Vagina (tissue), 2 donors: ENCODE measurements around the gene TCP11L2.

Experiments
- CTCF ChIP-seq, 3 experiments: fragments of 450-650 bp in 2 of 3; fragments of 200-600 bp in 1 of 3; sonication (generic) in 1 of 3; IDR thresholded peaks; one replicate each; pipeline ENCODE4 v1.5.1; 2017 to 2019; ENCODE audit warnings: antibody characterized with exemption in 3 of 3, mild to moderate bottlenecking in 2 of 3, moderate library complexity in 2 of 3
- POLR2AphosphoS5 ChIP-seq, 2 donors: sonication (generic); formaldehyde crosslinking; IDR thresholded peaks; one replicate each; pipeline ENCODE4 v1.9.0; 2017; ENCODE audit warnings: antibody characterized with exemption in 2 of 2, mild to moderate bottlenecking in 2 of 2, low read depth in 1 of 2; ENCODE audit not compliant: insufficient read depth in 1 of 2

DNA sequence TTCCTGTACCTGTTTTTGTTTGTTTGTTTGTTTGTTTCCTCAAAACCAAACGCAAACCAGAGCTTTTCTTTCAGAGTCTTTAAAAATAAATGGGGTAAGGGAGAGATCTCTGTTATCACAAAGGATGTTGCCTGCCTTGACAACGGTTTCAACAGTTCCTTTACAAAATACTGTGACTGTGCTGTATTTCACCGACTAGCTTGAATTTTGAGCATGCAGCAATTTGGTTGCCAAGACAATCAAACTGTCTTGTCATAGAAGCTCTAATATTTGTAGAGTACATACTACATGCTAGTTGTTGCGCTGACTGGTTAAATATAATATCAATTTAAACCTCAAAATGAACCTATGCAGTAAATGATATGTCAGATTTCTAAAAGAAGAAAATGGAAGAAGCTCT lies 22.4 kb upstream of the TCP11L2 start:
- TF ChIP-seq CTCF (IDR thresholded peaks at IDR 0.05) = no peak
- no peak for TF ChIP-seq POLR2AphosphoS5 (IDR thresholded peaks at IDR 0.05; ENCODE audit: insufficient read depth in 1 of 2, low read depth in 1 of 2)
